ENCODE data around the gene PCDH7. TPM values are rescaled to one million over a fixed set of nuclear protein-coding genes. Genes with fewer than 3 reads are reported as not detected.

The PCDH7 gene
- total RNA-seq, 1 donor from 2014 or later: 4.7 TPM

DNA sequence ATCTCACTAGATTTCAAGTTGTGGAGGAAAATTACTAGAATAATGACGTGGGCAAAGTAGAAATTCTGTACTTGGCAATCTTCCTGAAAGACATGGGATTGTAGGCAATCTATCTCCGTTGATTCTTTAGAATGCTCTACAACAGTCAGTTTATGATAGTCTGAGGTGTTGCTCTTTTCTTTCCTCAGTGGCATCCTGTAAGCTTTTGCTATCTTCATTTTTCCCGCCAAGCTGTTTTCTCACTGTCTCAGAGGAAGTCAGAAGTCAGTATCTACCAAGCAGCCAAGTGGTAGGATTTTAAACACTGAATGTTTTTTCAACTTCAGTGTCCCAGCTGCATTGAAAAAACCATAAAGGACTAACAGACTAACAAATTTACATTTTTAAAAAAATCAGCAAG is 23.7 kb downstream of the PCDH7 start:
- Histone ChIP-seq H3K4me1 (no peaks in the 10 kb centered on the region), H3K27ac (no peak overlapping the region), H3K36me3 (no peaks in the 10 kb centered on the region), H3K4me3 (no peak overlapping the region), H3K9me3 (no peaks in the 10 kb centered on the region), H3K27me3 (ENCODE audit: low read depth) (no peaks in the 10 kb centered on the region)
- ATAC-seq (no peak), DNase-seq (no peak)
- TF ChIP-seq CTCF (IDR thresholded peaks at IDR 0.05): no peak
- intact Hi-C loops (cut with DNase I): no loop called here

- H3K9me3 ChIP-seq: no peaks in the 10 kb centered on the region
- ATAC-seq: no peak
- intact Hi-C loops (cut with DNase I): no loop called here
- TF ChIP-seq CTCF (IDR thresholded peaks at IDR 0.05): no peak
- H3K36me3 ChIP-seq: no peaks in the 10 kb centered on the region
- H3K27ac ChIP-seq: no peak overlapping the region
- H3K4me1 ChIP-seq: no peaks in the 10 kb centered on the region
- no peak for DNase-seq
- no peaks in the 10 kb centered on the region for H3K27me3 ChIP-seq (ENCODE audit: low read depth)
- no peak overlapping the region for H3K4me3 ChIP-seq
Observed at GRCh38 chr4:30744386-30744785, 24.2 kb downstream of the PCDH7 start.

DNA sequence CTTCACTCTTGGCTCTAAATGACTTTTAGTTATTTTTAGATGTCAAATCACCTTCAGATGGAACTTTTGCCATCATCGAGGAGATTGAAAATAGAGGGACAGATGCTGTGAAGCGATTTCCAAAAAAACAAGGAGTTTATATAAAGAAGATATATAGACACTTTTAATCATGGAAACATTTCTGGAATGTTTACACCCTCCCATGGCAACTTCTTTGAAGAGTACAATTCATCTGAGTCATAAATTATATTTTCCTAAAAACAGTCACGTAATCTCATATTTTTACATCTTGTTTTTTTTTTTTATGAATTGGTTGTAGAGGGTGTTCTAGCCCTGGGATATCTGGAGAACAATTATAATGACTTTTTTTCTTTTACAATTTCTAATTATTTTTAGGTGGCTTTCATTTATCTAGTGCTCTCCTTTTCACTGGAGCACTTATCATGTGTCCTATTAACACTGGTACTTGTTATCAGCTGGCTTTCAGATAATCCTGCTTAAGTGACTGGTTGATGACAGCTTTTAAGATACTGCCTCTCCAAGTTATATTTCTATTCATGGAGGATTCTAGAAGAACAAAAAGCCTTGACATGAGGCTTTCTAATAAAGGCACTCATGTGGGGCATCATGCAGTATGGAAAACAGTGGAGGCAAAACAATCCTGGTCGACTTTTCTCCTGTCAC is 24.9 kb downstream of the PCDH7 start:
- H3K36me3 ChIP-seq: no peaks in the 10 kb centered on the region
- no peak for TF ChIP-seq CTCF (IDR thresholded peaks at IDR 0.05)
- no peak overlapping the region for H3K27ac ChIP-seq
- intact Hi-C loops (cut with DNase I): no loop called here
- H3K4me3 ChIP-seq: no peak overlapping the region
- no peak for ATAC-seq
- H3K27me3 ChIP-seq (ENCODE audit: low read depth): no peaks in the 10 kb centered on the region
- H3K4me1 ChIP-seq: no peaks in the 10 kb centered on the region
- no peak for DNase-seq
- H3K9me3 ChIP-seq: no peaks in the 10 kb centered on the region

GRCh38 chr4:30746735-30747134 is 26.6 kb downstream of the PCDH7 start:
- no peak overlapping the region for H3K27ac ChIP-seq
- DNase-seq (no peak), ATAC-seq (no peak)
- intact Hi-C loops (cut with DNase I): no loop called here
- no peak for TF ChIP-seq CTCF (IDR thresholded peaks at IDR 0.05)
- no peaks in the 10 kb centered on the region for H3K27me3 ChIP-seq (ENCODE audit: low read depth)
- no peaks in the 10 kb centered on the region for H3K36me3 ChIP-seq
- no peak overlapping the region for H3K4me3 ChIP-seq
- no peaks in the 10 kb centered on the region for H3K4me1 ChIP-seq
- no peaks in the 10 kb centered on the region for H3K9me3 ChIP-seq

DNA sequence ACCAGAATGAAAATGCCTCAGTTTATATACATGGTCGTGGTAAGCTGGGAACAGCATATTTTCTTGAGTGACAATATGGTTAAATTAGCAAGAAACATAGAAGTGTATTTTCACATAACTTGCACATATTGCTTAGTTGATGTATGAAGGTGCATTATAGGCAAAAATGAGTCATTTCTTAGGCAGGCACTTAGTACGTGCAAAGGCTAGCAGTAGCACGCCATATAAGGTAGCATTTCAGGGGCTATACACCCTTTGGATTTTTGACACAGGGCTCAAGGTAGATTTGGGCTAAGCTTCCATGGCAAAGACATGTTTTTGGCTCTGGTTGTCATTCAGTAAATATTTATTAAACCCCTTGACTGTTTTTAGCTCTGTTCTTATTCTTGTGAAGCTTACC is 33.1 kb downstream of the PCDH7 start:
- intact Hi-C loops (cut with DNase I): no loop called here

More for the DNA sequence above, 33.1 kb downstream of the PCDH7 start:
- Histone ChIP-seq H3K4me1 (no peaks in the 10 kb centered on the region), H3K27me3 (ENCODE audit: low read depth) (no peaks in the 10 kb centered on the region), H3K27ac (no peak overlapping the region), H3K9me3 (no peaks in the 10 kb centered on the region), H3K4me3 (no peak overlapping the region), H3K36me3 (no peaks in the 10 kb centered on the region)
- DNase-seq (no peak), ATAC-seq (no peak)
- TF ChIP-seq CTCF (IDR thresholded peaks at IDR 0.05): no peak

All from lower lobe of right lung (tissue), 2 donors.